Stimulated activated CD4-positive, alpha-beta T cell treated with anti-CD3 and anti-CD28 coated beads, Interleukin-4, amount 100 ng/mL, for 1 hour (primary cell): ENCODE results near the gene RAPGEF3.

ENCODE experiments used
- DNase-seq: peaks from one replicate; pipeline ENCODE4 v3.0.0-alpha.2; 2020

The RAPGEF3 gene

DNA sequence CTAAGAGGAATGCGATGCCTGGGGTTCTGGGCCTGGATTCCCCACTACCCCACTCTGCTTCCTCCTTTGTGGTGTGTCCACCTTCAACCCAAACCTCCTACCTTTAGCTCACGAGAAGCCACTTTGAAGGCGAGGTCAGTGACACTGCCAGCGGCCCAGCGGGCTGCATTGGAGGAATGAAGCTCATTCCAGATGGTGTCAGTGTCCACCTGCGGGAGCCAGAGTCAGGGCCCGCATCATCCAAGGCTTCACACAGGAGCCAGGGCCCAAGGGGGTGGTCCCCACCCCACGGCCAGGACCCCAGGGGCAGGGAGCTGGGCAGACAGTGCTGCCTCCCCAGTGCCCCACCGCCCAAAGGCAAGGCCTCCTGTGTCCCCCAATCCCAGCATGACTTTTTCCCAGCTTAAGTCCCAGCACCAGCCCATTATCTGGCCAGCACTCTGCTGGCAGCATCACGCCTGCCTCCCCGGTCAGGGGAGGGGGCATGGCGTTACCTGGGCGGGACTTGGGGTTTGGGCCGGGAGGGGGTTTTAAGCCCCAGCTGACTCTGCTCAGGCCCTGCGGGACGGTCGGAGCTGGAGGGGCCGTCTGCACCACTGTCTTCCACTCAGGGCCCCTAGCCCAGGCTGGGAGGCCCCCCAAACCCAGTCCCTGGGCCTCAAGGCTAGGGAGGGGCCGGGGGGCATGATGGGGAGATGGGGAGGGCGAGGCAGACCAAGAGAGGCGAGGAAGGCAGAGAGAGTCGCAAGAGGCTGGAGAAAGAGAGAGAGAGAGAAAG is 31.2 kb upstream of the RAPGEF3 start:
- no peak for DNase-seq

DNA sequence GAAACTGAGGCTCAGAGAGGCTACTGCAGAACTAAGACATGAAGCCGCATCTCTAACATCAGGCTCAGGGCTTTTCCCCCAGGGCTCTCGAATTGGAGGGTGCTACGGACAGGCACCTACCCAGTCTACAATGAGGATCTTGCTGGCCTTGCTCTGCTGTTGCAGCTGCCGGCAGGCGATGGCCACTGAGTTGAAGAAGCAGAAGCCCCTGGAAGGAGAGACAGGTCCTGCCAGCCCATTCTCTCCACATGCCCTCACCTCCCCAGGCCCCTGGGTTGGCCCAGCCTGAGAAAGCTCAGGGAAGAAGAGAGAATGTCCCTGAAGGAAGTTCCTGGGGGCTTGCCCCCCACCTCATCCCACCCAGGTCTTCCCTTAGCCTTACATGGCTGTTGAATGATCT is 30.5 kb upstream of the RAPGEF3 start:
- DNase-seq, result no peak

- no peak for DNase-seq
Measured at GRCh38 chr12:47787596-47788319, 29.1 kb upstream of the RAPGEF3 start.

DNA sequence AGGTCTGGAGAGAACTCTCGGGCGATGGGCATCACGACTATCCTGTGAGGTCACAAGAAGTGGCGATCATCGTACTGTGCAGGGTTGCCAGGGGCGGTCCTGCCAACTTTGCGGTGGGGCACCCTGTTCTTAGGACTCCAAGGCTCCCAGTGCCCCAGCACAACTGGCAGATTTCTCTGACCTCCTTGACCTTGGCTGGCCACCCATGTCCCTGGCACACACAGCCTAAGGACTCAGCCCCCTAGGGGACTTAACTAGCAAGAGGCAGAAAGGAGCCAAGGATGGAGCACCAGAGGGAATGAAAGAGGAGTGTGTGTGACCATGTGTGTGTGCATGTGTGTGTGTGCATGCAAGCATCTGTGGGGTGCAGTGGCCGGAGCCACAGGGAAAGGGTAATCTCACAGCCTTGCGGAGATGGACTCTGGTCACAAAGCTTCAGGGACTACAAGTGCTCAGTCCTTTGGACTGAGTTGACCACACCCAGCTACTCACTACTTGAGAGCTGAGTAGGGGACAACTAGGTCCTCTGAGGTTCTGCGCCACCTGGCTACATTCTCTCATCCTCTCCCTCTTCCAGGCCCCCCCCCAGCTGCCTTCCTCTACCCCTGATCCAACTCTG is 28.1 kb upstream of the RAPGEF3 start:
- no peak for DNase-seq

- peak; percentile 1 for DNase-seq
Measured at GRCh38 chr12:47785887-47786661, 27.4 kb upstream of the RAPGEF3 start.

- no peak for DNase-seq
Measured at GRCh38 chr12:47785036-47785886, 26.6 kb upstream of the RAPGEF3 start.

GRCh38 chr12:47783821-47784819 is 25.4 kb upstream of the RAPGEF3 start:
- peak; percentile 0 for DNase-seq

GRCh38 chr12:47783024-47783755 is 24.5 kb upstream of the RAPGEF3 start:
- peak; percentile 1 for DNase-seq

DNA sequence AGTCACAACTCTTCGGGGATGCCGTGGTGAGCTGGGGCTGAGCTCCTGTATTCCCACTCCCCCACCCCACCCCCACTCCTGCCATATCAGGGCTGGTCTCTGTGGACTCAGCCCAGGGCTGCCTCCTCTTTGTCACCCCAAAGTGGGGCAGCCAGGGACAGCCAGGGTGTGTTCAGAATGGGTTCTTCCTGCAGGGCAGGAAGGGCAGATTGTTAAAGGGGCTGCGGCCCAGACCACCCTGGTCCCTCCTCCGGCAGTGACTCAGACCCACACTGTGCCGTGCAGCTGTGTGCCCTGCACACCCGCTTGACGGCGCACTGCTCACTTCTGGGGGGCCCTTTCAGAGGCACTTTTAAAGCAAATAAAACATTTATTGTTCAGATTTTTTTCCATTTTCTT is 23.7 kb upstream of the RAPGEF3 start:
- no peak for DNase-seq

- DNase-seq, result no peak
Measured at GRCh38 chr12:47781479-47782371, 23.0 kb upstream of the RAPGEF3 start.

DNA sequence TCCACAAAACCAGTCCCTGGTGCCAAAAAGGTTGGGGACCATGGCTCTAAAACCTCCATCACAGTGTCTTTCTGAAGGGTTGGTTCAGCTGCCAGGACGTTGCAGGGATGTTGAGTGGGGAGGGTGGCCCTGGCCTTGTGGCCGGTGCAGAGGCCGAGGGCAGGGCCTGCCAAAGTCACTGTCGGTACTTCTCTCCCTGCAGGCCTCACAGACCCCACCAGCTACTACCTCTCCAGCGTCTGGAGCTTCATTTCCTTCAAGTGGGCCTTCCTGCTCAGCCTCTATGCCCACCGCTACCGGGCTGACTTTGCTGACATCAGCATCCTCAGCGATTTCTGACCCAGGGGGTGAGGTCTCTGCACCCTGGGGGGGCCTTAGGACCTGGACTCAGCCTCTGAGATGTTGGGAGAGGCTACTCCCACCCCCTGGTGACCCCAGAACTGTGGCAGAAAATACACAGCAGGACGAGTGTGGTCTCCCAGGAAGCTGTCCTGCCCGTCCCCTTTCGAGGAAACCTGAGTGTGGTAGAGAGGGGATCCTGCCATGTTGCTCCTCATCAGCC is 21.3 kb upstream of the RAPGEF3 start:
- no peak for DNase-seq

DNA sequence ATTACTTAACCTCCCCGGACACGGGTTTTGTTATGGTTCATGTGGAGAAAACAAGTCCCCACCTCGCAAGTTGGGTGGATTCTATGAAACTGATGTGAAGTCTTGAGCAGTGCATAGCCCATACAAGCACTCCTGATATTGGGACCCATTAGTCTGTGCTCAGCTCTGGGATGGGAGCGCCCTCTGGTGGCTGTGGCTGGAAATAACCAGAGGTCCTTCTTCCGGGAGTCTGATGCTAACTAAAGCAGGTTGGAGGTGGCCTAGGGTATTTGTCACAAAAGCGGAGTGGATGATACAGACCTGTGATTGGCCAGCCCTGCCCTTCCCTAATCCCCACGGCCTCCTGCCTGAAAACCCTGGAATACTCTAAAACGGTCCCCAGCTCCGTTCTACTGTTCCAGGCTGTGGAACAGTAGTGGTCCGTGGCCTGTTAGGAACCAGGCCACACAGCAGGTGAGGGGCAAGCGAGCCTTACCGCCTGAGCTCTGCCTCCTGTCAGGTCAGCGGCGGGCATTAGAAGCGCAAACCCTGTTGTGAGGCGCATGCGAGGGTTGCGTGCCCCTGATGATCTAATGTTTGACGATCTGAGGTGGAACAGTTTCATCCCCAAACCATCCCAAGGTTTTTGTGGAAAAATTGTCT is 20.7 kb upstream of the RAPGEF3 start:
- peak; percentile 94 for DNase-seq

DNA sequence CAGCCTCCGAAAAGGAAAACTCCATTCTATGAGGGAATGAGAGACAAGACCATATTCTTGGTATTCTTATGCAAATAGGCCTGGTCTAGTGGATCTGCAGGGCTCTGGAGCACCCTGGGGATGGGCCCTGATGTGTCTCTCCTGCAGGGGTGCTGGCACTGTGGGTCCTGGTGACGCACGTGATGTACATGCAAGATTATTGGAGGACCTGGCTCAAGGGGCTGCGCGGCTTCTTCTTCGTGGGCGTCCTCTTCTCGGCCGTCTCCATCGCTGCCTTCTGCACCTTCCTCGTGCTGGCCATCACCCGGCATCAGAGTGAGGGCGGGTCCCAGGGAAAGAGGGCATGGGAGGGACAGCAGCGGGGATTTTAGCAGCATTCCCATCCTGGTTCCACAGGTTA is 20.2 kb upstream of the RAPGEF3 start:
- DNase-seq, result peak; percentile 2

GRCh38 chr12:47777741-47778558 is 19.3 kb upstream of the RAPGEF3 start:
- peak; percentile 0 for DNase-seq

DNA sequence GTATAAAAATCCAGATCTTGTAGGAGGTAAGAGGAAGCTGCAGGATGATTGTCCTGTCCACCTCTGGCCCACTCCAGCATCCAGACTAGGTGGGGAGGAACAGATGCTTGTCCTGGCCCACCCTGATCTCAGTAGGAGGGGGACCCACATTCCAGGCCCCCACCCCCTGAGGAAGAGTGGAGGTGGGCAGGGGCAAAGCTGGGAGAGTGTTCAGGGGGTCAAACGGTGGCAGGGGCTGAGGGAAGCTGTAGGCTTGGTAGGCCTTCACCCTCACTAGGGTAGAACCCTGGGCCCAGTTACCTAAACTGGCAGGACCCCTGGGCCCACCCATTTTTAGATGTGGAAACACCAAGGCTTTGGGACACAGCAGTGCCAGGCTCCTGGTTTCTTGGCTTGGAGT is 18.5 kb upstream of the RAPGEF3 start:
- DNase-seq, result no peak

DNA sequence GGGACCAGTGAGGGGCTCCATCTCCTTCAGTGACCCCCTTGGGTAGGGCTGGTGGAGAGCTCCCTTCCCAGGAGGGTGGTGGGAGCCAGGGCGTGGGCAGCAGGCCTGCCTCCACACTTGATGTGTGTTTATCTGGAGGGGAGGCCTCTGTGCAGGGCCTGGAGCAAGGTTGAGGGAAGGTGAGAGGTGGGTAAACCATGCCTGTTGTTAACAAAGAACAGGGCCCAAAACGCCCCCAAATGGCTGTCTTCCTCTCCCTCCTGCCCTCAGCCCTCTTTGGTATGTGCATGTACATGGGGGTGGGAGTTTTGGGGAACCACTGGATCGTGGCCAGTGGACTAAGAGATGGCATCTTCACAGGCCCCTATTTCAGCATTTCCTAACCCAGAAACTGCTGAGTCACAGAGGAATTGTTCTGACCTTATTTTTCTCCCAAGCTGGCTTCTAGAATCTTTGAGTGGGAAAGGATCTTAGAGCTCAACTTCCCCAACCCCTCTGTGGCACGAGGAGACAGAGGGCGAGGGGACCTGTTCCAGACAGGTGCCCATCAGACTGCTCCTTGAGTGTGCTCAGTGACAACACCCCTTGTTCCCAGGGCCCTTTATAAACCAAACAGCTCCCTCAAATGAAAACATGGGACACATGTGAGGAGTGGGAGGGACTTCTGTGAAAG is 17.9 kb upstream of the RAPGEF3 start:
- DNase-seq, result no peak
